Measurements from ENCODE around the gene ANTXR1. TPM values are rescaled to one million over a fixed set of nuclear protein-coding genes. Genes with fewer than 3 reads are reported as not detected.
"Not testable (repeated sequence)": the region's sequence is repeated elsewhere in the genome, so short reads cannot be mapped to it uniquely, and the experiment has no call there.

Gene ANTXR1
- total RNA-seq, 1 donor, result 61.5 TPM

DNA sequence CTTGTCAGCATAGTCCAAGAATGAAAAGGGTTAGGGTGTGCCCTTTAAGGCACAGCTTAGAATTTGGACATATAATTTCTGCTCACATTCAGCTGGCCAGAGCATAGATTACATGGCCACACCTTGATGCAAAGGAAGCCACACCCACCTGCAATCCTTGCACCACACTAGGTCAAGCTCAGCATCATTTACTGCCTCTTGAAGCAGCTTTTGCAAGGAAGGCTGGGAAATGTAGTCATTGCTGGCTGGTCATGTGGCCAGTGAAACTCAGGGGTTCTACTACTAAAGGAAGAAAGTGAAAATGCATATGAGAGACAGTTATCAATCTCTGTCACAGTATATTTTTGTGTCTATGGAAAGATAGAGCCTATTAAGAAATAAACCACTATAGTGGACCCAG lies 214.7 kb downstream of the ANTXR1 start:
- TF ChIP-seq, protein P1, sequence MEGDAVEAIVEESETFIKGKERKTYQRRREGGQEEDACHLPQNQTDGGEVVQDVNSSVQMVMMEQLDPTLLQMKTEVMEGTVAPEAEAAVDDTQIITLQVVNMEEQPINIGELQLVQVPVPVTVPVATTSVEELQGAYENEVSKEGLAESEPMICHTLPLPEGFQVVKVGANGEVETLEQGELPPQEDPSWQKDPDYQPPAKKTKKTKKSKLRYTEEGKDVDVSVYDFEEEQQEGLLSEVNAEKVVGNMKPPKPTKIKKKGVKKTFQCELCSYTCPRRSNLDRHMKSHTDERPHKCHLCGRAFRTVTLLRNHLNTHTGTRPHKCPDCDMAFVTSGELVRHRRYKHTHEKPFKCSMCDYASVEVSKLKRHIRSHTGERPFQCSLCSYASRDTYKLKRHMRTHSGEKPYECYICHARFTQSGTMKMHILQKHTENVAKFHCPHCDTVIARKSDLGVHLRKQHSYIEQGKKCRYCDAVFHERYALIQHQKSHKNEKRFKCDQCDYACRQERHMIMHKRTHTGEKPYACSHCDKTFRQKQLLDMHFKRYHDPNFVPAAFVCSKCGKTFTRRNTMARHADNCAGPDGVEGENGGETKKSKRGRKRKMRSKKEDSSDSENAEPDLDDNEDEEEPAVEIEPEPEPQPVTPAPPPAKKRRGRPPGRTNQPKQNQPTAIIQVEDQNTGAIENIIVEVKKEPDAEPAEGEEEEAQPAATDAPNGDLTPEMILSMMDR (IDR thresholded peaks at IDR 0.05; ENCODE audit: insufficient read depth, low read length), result no peak
- DNase-seq (ENCODE audit: low read depth), result no peak
- no peak overlapping the region for H3K4me3 ChIP-seq (ENCODE audit: low read depth, low read length)

DNA sequence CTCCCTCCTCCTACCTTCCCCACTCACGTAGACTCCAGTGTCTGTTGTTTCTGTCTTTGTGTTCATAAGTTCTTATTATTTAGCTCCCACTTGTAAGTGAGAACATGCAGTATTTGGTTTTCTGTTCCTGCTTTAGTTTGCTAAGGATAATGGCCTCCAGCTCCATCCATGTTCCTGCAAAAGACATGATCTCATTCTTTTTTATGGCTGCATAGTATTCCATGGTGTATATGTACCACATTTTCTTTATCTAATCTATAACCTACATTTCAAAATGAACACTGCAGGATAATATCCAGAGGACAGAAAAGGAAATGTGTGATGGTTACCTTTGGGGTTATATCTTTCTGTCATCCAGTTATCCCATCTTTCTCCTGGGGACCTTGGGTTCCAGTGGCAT lies 218.0 kb downstream of the ANTXR1 start:
- H3K4me3 ChIP-seq (ENCODE audit: low read depth, low read length); DNase-seq (ENCODE audit: low read depth): not testable (repeated sequence)

DNA sequence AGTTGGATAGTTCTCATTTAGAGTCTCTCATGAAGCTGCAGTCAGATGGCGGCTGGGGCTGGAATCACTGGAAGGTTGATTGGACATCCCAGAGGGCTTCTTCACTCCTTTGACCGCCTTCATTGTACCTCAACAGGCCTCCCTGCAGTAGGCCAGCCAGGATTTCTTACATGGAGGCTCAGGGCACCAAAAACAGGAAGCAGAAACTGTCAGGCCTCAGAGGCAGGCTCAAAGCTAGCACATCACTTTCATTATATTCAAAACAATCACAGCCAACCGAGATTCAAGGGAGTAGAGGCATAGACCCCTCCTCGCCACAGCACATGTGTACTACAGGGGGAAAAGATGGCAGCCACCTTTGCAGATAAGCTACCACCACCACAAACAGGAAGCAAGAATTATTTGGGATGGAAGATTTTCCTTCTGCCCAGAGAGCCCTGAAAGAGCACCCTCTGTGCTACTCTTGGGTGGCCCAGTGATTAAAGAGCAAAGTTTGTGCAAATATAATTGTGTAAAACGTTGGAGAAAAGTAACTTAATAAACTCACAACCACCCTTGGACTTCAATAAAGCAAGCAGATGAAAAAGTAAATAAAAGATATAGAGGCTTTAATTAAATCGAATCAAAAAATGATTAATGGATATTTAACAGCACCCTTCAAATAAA lies 218.8 kb downstream of the ANTXR1 start:
- no peak overlapping the region for H3K4me3 ChIP-seq (ENCODE audit: low read depth, low read length)
- TF ChIP-seq, protein P1 (IDR thresholded peaks at IDR 0.05; ENCODE audit: insufficient read depth, low read length), result no peak
- no peak for DNase-seq (ENCODE audit: low read depth)

DNA sequence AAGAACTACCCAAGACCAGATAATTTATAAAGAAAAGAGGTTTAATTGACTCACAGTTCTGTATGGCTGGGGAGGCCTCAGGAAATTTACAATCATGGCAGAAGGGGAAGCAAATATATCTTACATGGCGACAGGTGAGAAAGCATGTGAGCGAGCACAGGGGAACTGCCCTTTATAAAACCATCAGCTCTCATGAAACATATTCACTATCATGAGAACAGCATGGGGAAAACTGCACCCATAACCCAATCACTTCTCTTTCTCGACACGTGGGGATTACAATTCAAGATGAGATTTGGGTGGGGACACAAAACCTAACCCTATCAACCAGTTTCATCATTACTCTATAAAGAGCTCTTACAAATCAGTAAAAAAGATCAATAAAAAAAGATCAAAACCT lies 222.9 kb downstream of the ANTXR1 start:
- H3K4me3 ChIP-seq (ENCODE audit: low read depth, low read length); DNase-seq (ENCODE audit: low read depth): not testable (repeated sequence)

DNA sequence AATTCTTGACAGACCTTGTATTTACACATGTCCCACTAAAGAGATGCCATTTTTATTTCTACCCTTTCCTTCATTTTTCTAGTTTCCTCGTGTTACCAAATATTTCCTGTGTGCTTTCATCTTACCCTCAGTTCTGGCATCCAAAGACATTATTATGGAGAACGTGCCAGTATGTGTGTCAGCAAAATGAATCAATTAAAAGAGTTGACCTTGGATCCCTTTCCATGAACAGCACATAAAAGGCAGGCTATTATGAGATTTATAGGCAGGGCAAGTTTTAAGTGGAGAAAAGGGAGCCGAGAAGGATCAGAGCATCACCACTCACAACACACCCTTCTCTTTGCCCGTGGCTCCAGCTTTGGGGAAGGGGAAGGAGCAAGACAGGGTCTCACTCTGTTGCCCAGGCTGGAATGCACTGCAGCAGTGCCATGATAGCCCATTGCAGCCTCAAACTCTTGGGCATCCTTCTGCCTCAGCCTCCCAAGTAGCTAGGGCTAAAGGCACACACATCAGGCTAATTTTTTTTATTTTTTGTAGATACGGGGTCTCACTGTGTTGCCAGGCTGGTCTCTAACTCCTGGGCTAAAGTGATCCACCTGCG lies 224.2 kb downstream of the ANTXR1 start:
- H3K4me3 ChIP-seq (ENCODE audit: low read depth, low read length), result no peak overlapping the region
- DNase-seq (ENCODE audit: low read depth), result peak; percentile 44
- TF ChIP-seq, protein P1 (IDR thresholded peaks at IDR 0.05; ENCODE audit: insufficient read depth, low read length), result no peak

DNA sequence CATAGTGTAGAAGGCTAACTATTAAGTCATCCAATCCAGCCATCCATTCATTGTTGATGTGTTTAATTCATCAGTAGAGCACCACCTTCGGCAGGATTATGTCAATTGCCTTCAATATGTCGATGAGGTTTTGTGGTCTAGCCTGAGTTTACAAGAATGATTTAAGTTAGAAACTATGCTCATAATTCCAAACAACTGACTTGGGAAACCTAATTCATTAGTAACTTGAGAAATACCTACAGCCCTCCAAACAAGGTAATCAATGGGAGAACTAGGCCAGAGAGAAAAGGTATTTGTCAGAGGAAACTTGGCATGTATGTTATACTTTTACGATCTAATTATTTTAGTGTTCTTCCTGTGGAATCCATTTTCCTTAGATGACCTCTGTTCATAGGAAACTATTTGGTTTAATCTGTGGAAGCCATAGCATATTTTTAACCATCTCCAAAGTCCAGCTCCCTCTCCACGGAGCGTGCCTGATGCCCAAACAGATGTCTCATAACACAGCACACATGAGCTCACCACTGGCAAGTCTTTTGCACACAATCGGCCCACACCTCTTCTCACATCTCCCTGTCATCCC lies 225.6 kb downstream of the ANTXR1 start:
- TF ChIP-seq, protein P1 (IDR thresholded peaks at IDR 0.05; ENCODE audit: insufficient read depth, low read length), result no peak
- no peak overlapping the region for H3K4me3 ChIP-seq (ENCODE audit: low read depth, low read length)
- DNase-seq (ENCODE audit: low read depth), result peak; percentile 60

DNA sequence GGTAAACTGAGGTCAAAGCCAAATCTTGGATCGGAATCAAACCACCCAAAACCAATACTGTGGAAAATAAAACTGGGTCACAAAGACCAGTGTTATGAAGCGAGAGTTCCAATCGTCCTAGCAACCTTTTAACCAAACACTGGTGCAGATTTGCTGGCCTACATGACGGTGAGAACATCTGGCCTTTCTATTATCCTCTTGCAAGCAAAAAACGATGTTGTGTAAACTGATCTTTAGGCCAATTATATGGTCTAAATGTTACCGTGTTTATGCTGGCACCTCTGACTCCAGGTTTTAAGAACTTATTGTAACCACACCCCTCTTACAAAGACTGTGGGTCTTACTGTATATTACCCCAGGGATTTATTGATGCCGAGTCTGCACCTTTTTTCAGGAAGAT lies 228.1 kb downstream of the ANTXR1 start:
- no peak overlapping the region for H3K4me3 ChIP-seq (ENCODE audit: low read depth, low read length)
- no peak for DNase-seq (ENCODE audit: low read depth)
- TF ChIP-seq, protein P1 (IDR thresholded peaks at IDR 0.05; ENCODE audit: insufficient read depth, low read length), result no peak

Measured in fibroblast of the aortic adventitia (primary cell).